NB4 (cell line): Measurements from ENCODE around the gene LRP4.

Experiments
- CTCF ChIP-seq: IDR thresholded peaks from one replicate; pipeline ENCODE4 v1.5.1; 2012; ENCODE audit warnings: low read depth, low read length
- POLR2A ChIP-seq: IDR thresholded peaks from 2 replicates; pipeline ENCODE4 v1.6.1; 2011; ENCODE audit warnings: mild to moderate bottlenecking; ENCODE audit not compliant: insufficient read length; ENCODE audit errors: extremely low read depth

DNA sequence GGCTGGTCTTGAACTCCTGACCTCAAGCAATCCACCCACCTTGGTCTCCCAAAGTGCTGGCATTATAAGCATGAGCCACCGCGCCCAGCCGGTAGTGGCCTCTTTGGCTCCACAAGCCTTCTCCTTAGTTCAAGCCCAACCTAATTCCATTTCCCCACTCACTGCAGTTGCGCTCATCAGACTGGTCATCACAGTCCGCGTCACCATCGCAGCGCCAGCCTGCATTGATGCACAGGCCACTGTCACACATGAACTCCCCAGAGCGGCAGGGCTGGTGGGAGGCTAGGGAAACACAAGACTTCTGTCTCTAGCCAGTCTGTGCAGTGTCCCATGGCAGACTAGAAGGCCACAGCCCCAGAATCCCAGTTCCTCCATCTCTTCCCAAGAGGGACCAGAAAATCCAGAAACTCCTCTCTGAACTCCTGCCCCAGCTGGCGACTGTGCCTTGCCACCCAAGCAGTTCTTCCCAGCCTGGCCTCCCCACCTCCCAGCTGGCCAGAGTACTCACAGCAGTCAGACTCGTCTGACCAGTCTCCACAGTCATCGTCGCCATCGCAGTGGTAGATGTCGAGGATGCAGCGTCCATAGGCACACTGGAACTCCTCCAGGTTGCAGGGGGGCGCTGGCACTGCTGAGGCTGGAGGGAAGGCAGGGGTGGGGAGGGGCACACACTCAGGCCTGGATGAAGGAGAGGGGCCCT is 19.8 kb downstream of the LRP4 start:
- TF ChIP-seq CTCF = no peak
- TF ChIP-seq POLR2A = no peak
